Transverse colon (tissue), 4 donors: ENCODE data around the gene WDR7. TPM values are rescaled to one million over a fixed set of nuclear protein-coding genes. Genes with fewer than 3 reads are reported as not detected.

Source experiments
- DNase-seq: peaks from one replicate; pipeline ENCODE4 v3.0.0-alpha.2; 2019
- H3K27ac ChIP-seq, 4 donors: fragments of 200-600 bp; sonication (generic); 2 replicates each; pipeline ENCODE4 v1.5.1; 2016 to 2018; ENCODE audit warnings: inconsistent platforms in 4 of 4
- H3K27me3 ChIP-seq: fragments of 200-600 bp; sonication (generic); 2 replicates; pipeline ENCODE4 v1.5.1; 2017; ENCODE audit warnings: inconsistent platforms
- H3K36me3 ChIP-seq, 4 donors: fragments of 200-600 bp; sonication (generic); 2 replicates each; pipeline ENCODE4 v1.5.1; 2017 to 2019; ENCODE audit warnings: inconsistent platforms in 4 of 4
- H3K4me1 ChIP-seq, 4 donors: fragments of 200-600 bp; sonication (generic); 2 replicates each; pipeline ENCODE4 v1.5.1; 2017 to 2020; ENCODE audit warnings: inconsistent platforms in 4 of 4
- H3K4me3 ChIP-seq, 4 donors: fragments of 200-600 bp; sonication (generic); 1 replicate in 1 of 4; 2 replicates in 3 of 4; pipeline versions ENCODE4 v1.5.1 to v1.6.1; 2017 to 2019; ENCODE audit warnings: inconsistent platforms in 4 of 4
- H3K9me3 ChIP-seq, 2 donors: fragments of 200-600 bp; sonication (generic); 2 replicates each; pipeline ENCODE4 v1.5.1; 2017 to 2019; ENCODE audit warnings: inconsistent platforms in 2 of 2
- CTCF ChIP-seq, 5 experiments: fragments of 200-600 bp in 3 of 5; fragments of 450-650 bp in 2 of 5; sonication (generic) in 3 of 5; IDR thresholded peaks; 1 replicate in 2 of 5; 2 replicates in 3 of 5; pipeline ENCODE4 v1.5.1; 2016 to 2017; ENCODE audit warnings: antibody characterized with exemption in 5 of 5, inconsistent platforms in 3 of 5, mild to moderate bottlenecking in 2 of 5, moderate library complexity in 1 of 5
- EP300 ChIP-seq: sonication (generic); formaldehyde crosslinking; IDR thresholded peaks from one replicate; pipeline ENCODE4 v1.6.1; 2017; ENCODE audit warnings: antibody characterized with exemption, low read depth
- POLR2A ChIP-seq: fragments of 450-650 bp; IDR thresholded peaks from one replicate; pipeline ENCODE4 v1.6.1; 2016; ENCODE audit warnings: antibody characterized with exemption, mild to moderate bottlenecking, moderate library complexity
- POLR2AphosphoS5 ChIP-seq, 3 donors: sonication (generic); formaldehyde crosslinking; IDR thresholded peaks; one replicate each; pipeline ENCODE4 v1.6.1; 2016; ENCODE audit warnings: antibody characterized with exemption in 3 of 3
- WGBS, 2 donors: methylation state at CpG; one replicate each; pipeline ENCODE4 v1.1.5; 2018; ENCODE audit warnings: low coverage in 1 of 2; 5-methylcytosine and 5-hydroxymethylcytosine counted together
- in situ Hi-C, 4 donors: fragments of 200-750 bp; cut with MboI; loops; one replicate each; pipeline versions ENCODE4 v1.15.0 to v1.15.1; 2017; ENCODE audit warnings: low sequenced_read_pairs in 3 of 4, low pct_ligation_motif_present in 1 of 4, low pct_unique_long_range_greater_than_20kb in 1 of 4
- intact Hi-C: fragments of 100-400 bp; cut with DNase I; formaldehyde crosslinking; loops from one replicate; pipeline ENCODE4 v1.15.1; 2023; ENCODE audit warnings: low total_unique reads
- total RNA-seq, 4 donors: library from RNA; depleted of rRNA; stranded (reverse); fragments of >200 nt; gene quantifications; one replicate each; pipeline ENCODE4 v1.1.0, GENCODE V29; 2016

WDR7 gene
- total RNA-seq, 4 donors from 2014 or later: 14.9 to 37.5 (median 27.9) TPM

- no peak overlapping the region for H3K4me3 ChIP-seq
- H3K9me3 ChIP-seq: no peaks in the 10 kb centered on the region
- TF ChIP-seq POLR2A: no peak
- no peak for TF ChIP-seq POLR2AphosphoS5 (IDR thresholded peaks at IDR 0.05)
- TF ChIP-seq EP300: no peak
- no peak for TF ChIP-seq CTCF (IDR thresholded peaks at IDR 0.05)
- in situ Hi-C loops (no loop called here), intact Hi-C loops (no loop called here)
- 91 to 97% methylated on average over 4 of the region's 4 CpGs for WGBS, 2 donors
- no peak for DNase-seq
- H3K4me1 ChIP-seq: peaks cover 0 to 32% (median 16%) of the 10 kb centered on the region in 4 donors
- no peaks in the 10 kb centered on the region for H3K36me3 ChIP-seq
- no peaks in the 10 kb centered on the region for H3K27me3 ChIP-seq
- H3K27ac ChIP-seq: no peak overlapping the region
Observed at GRCh38 chr18:56659111-56659510, 8.0 kb downstream of the WDR7 start.

GRCh38 chr18:56660655-56661054 is 9.5 kb downstream of the WDR7 start:
- intact Hi-C loops (no loop called here), in situ Hi-C loops (no loop called here)
- H3K9me3 ChIP-seq: no peaks in the 10 kb centered on the region
- no peak overlapping the region for H3K4me3 ChIP-seq
- TF ChIP-seq EP300 (no peak), POLR2A (no peak), POLR2AphosphoS5 (IDR thresholded peaks at IDR 0.05) (no peak), CTCF (IDR thresholded peaks at IDR 0.05) (no peak)
- no peak for DNase-seq
- H3K4me1 ChIP-seq: peaks cover 0 to 32% (median 16%) of the 10 kb centered on the region in 4 donors
- peak overlapping the region in 1 of 4 donors; percentile 54 for H3K27ac ChIP-seq
- no peaks in the 10 kb centered on the region for H3K36me3 ChIP-seq
- 82 to 97% methylated on average over 1 of the region's 1 CpG for WGBS, 2 donors
- H3K27me3 ChIP-seq: no peaks in the 10 kb centered on the region

GRCh38 chr18:56661360-56662062 is 10.4 kb downstream of the WDR7 start:
- intact Hi-C loops (no loop called here), in situ Hi-C loops (no loop called here)
- 25 to 30% methylated on average over 2 of the region's 2 CpGs for WGBS, 2 donors
- H3K9me3 ChIP-seq: no peaks in the 10 kb centered on the region
- no peaks in the 10 kb centered on the region for H3K27me3 ChIP-seq
- no peak for DNase-seq
- peaks cover 0 to 32% (median 16%) of the 10 kb centered on the region in 4 donors for H3K4me1 ChIP-seq
- TF ChIP-seq POLR2A (no peak), CTCF (IDR thresholded peaks at IDR 0.05) (no peak), EP300 (no peak), POLR2AphosphoS5 (IDR thresholded peaks at IDR 0.05) (no peak)
- peak overlapping the region in 1 of 4 donors; percentile 16 for H3K4me3 ChIP-seq
- H3K27ac ChIP-seq: peak overlapping the region; percentile 8 to 59 (median 44)
- no peaks in the 10 kb centered on the region for H3K36me3 ChIP-seq

GRCh38 chr18:56662063-56662408 is 10.9 kb downstream of the WDR7 start:
- no peaks in the 10 kb centered on the region for H3K9me3 ChIP-seq
- H3K4me3 ChIP-seq: no peak overlapping the region
- TF ChIP-seq POLR2AphosphoS5 (IDR thresholded peaks at IDR 0.05) (no peak), CTCF (IDR thresholded peaks at IDR 0.05) (no peak), EP300 (no peak), POLR2A (no peak)
- DNase-seq: no peak
- intact Hi-C loops: no loop called here
- in situ Hi-C loops: no loop called here
- no peaks in the 10 kb centered on the region for H3K27me3 ChIP-seq
- 28 to 45% methylated on average over 3 to 4 of the region's 4 CpGs for WGBS, 2 donors
- no peaks in the 10 kb centered on the region for H3K36me3 ChIP-seq
- peaks cover 0 to 32% (median 16%) of the 10 kb centered on the region in 4 donors for H3K4me1 ChIP-seq
- peak overlapping the region; percentile 8 to 59 (median 44) for H3K27ac ChIP-seq
